HG03460 (cell line): ENCODE data around the gene RPTOR.

Experiments
- ATAC-seq: cut with Tn5 transposase; IDR thresholded peaks from one replicate; pipeline ENCODE4 v1.9.1; 2021; ENCODE audit not compliant: unreplicated experiment

The RPTOR gene

DNA sequence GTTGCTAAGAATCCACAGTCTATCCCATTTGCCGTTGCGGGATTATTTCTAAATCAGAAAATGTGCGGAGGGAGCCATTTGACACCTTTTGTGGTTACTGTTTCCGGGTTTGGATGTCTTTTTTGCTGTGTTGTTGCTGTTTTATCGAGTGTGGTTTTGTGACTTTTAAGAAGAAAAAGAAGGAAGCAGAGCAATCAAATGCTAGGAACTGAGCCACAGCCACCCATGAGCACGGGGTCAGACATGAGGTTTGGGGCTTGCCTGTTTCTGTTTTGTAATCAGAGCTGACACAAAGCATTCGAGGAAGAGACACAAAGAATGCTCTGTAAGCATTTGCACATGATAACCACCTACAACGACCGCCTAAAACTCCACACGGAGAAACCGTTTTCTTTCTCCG, 393.9 kb downstream of the RPTOR start:
- no peak for ATAC-seq

DNA sequence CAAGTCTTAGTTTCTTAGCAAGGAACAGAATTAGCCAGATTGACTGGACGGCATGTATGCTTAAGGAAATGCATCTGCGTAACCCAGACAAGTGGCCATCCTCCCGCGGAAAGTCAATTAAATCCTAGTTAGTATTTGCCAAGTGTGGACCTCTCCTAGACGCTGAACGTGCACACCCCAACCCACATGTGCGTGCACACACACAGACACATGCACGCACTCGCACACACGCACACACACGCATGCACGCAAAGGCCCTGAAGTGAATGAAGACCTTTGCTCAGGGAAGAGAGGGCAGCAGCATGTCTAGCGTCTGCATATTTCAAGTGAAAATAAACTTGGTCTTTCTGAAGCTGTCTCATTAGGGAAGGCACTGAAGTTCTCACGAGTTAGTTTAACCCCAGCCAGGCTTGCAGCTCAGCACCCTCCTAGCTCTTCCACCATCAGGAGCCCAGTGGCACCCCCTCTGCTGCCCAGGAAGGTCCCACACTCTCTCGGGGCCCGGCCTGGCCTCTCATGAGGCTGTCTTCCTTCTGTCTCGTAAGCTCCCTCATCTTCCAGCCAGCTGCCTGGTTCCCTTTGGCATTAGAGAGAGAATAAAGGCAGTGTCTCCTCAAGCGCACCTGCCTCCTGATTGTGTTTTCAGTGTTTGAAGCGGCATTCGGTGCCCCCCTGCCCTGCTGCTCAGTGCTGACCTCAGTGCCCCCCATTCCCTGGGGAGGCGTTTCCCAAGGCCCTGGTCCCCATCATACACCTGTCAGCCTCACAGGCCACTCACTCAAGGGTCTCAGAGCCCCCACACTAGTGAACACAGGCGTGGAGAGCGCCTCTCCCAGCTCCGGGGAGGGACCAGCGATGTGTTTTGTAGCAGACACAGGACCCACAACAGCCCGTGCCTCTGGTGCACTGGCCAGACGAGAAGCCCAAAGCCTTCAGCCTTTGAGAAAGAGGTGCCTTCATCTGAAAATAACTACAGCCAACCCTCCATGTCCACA, 394.8 kb downstream of the RPTOR start:
- ATAC-seq = no peak

DNA sequence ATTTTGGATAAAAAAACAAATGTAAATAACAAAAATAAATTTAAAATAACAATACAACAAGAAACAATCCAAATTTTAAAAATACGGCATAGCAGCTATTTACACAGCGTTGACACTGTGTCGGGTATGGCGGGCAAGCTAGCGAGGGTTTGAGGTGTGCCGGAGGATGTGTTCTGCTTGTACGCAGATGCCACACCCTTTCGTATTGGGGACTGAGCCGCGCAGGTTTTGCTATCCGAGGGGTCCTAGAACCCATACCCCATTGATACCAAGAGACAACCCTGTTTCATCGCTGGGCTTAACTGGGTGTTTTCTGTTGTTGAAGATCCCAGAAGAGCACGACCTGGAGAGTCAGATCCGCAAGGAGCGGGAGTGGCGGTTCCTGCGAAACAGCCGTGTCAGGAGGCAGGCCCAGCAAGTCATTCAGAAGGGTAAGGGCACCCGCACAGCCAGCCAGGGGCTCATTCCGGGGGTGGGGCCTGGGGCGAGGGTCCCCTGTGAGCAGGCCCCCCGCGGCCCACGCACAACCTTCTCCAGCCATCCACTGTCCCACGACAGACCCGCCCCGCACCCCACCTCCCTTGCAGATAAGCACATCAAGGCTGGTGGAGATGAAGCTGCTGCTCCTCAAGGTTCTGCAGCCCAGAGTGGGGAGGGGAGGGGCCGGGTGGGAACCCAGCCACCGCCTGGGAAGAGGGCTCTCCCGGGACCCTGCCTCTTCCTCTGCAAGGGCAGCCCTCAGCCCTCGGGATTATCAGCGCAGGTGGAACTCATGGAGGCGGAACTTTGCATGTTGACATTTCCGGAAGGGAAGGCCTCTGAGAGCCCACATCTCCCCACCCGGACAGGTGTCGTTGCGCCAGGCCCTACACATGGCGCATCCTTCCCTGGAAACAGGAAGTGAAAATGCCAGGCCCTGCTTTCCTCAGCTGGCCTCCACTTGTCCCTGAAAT, 395.8 kb downstream of the RPTOR start:
- ATAC-seq = no peak

DNA sequence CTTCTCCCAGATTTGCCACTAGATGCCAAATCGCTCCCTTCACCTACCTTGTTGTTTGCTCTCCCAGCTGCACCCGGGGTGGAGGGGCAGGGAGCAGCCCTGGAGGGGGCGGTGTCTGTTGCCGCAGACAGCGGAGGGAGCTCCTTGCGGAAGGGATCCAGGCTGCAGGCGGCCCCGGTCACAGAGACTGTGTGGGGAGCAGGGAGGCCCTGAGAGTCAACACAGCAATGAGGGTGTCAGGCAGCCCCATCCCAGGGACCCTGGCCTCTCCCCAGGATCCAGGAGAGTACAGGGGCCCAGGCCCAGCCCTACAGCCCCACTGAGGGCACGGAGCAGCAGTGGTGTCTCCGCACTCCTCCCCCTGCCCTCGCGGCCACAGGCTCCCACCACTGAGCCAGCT, 396.5 kb downstream of the RPTOR start:
- no peak for ATAC-seq

DNA sequence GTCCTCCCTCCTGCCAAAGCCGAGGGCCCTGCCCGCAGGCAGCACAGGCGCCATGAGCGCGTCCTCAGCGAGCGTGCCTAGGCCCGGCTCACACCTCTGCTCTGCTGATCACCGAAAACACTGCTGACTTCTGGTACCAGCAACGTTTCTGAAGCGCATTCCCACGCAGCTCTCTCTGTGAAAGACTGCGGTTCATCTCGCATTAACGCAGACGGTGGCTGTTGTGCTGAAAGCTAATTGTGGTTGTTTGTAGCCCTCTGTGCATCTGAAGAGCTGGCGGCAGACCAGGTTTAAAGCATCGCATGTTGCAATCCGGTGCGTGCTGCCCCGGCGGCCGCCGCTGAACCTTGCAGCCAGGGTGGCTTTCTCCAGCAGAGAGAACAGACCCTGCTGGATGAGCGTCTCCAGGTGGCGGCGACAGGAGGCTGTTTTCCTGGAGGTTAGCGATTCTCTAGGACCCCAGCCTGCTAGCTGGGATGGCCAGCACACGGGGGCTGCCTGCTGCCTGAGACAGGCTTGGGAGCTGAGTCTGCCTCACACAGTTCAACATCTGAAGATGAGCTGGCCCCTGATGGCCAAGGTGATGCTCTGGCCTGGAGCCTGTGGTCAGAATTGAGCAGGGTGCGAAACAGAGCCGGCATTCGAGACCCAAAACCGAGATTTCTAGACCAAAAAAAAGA, 397.2 kb downstream of the RPTOR start:
- ATAC-seq = no peak

DNA sequence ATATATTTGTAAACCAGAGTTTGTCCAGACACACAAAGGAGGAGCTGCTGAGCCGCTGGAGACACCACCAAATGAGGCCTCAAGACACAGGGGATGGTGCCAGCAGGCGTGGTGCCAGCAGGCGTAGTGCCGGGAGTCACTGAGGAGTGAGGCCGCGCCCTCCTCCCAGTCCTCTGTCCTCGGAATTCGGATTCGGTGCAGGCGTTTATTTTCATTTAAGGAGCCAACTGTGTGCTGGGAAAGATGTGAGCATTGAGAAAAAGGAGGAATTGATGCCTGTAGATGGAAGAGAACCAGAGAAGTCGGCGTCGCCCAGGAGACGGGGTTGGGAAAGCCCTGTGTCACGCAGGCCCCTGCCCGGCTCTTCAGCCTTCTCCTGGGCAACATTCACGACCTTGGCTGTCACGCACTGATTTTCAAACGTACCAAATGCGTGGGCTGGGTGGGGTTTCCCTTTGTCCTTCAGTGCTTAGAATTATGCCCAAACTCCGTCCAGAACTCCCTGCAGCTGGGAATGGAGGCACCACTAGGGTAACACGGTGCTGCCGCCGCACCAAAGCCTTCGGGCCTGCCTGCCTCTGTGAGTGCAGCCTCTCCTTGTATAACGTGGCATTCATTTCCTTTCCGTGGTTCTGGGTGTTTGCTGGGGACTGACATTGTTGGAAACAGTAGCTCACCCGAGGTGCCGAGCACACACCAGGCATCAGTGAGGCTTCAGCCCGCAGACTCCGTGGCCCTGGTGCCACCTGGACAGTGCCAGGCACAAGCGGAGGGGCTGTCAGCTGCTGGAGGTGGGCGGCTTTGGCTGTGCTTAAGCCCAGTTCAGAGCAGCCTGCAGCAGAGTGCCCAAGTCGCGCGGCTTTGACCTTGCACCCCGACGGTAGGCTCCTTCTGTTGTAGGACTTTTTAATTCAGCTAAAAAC, 398.0 kb downstream of the RPTOR start:
- ATAC-seq = no peak

DNA sequence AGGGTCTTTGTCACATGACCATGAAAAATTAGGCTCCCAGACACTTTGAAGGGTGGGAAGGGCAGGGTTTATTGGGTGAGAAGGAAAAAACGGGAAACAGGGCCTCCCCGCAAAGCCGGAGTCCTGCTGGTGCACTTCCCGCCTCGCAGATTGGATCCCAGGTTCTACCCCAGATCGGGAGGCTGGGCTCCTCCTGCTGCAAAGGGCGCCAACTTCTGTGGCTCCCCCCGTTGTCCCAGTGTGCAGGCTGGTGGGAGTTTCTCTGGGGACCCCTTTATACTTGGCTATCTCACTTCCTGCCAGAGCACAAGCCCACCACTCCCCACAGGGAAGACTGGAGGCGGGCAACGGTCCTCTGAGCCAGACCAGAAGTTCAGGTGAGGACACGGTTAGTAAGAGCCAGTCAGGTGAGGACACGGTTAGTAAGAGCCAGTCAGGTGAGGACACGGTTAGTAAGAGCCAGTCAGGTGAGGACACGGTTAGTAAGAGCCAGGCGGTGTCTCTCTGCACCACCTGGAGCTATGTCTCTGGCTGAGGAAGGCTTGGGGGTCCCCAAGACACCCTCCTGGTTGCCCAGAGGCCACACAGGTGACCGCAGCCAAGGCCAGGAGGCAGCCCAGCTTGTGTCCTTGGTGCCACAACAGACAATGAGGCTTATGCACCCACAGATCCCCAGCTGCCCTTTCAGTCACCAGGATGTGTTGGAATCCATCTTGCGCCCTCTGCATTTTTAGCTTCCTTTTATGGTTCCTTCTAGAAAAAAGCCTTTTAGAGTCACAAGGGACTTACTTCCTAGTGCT, 398.9 kb downstream of the RPTOR start:
- no peak for ATAC-seq

DNA sequence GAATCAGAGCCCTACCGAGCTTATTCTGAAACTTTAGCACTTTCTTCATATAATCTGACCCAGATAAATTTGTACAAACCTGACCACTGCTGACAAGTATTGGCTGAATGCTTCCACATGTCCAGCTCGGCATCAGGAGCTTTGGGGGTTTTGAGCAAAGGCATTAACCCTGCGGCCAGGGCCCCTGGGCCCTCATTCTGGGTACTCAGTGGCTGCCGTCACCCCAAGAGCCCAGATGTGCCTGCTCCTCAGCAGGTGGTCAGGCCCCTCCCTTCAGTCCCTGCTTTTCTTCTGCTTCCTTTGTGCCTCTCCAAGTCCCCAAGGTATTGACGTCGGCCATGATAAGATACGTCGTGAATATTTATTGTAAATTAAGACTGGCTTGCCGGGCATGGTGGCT, 399.7 kb downstream of the RPTOR start:
- no peak for ATAC-seq

DNA sequence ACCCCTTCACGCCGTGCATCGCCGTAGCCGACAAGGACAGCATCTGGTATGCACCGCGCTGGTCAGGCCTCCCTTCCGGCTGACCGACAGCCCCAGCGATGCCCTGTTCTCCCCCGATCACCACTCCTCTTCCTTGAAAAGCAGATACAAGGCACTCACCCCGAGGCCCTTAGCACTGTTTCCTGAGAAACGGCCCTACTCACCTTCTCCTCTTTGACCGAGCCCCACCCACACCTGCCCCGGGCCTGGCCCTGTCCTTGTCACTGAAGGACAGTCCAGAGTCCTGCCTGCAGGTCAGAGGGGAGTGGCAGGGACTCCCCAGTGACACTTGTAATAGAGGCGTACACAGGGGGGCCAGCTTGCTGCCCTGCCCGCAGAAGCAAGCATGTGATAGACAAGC, 401.1 kb downstream of the RPTOR start:
- ATAC-seq = no peak

DNA sequence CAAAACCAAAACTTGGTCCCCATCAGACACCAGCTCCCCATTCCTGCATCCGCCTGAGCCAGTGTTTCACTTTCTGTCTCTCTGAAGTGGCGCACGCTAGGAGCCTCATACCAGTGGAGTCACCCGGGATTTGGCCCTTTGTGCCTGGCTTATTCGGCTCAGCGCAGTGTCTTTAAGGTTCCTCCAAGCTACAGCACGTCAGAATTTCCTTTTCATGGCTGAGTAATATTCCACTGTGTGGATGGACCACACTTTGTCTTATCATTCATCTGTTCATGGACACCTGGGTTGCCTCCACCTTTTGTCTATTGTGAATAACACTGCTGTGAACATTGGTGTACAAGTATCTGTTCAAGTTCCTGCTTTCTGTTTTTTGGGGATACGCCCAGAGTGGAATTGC, 401.8 kb downstream of the RPTOR start:
- ATAC-seq = no peak

DNA sequence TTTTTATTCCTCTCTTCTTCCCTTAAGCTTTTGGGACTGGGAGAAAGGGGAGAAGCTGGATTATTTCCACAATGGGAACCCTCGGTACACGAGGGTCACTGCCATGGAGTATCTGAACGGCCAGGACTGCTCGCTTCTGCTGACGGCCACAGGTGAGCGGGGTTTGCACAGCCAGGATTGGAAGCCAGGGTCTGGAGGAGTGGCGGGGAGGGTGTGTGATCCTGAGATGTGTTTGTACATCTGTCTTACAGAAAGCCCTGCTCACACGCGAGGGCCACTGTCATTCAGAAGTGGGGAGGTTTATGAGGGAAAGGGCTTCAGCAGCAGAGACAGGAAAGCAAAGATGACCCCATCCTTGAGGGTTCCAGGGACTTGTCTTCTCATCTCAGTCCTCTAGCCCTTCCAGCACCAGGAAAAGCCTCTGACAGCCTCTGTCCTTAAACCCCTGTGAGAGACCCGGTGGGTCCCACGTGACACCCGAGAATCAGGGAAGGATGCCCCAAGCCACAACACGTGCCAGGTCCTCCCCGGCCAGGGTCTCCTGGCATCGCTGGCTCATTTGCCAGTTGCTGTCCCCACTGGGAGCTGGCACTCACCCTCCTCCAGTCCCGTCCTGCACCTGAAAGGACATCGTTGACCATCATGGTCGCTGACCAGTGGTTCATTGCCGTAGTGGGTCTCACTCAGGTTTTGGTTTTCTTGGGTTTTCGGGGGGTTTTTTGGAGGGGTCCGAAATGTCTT, 402.7 kb downstream of the RPTOR start:
- ATAC-seq = no peak

DNA sequence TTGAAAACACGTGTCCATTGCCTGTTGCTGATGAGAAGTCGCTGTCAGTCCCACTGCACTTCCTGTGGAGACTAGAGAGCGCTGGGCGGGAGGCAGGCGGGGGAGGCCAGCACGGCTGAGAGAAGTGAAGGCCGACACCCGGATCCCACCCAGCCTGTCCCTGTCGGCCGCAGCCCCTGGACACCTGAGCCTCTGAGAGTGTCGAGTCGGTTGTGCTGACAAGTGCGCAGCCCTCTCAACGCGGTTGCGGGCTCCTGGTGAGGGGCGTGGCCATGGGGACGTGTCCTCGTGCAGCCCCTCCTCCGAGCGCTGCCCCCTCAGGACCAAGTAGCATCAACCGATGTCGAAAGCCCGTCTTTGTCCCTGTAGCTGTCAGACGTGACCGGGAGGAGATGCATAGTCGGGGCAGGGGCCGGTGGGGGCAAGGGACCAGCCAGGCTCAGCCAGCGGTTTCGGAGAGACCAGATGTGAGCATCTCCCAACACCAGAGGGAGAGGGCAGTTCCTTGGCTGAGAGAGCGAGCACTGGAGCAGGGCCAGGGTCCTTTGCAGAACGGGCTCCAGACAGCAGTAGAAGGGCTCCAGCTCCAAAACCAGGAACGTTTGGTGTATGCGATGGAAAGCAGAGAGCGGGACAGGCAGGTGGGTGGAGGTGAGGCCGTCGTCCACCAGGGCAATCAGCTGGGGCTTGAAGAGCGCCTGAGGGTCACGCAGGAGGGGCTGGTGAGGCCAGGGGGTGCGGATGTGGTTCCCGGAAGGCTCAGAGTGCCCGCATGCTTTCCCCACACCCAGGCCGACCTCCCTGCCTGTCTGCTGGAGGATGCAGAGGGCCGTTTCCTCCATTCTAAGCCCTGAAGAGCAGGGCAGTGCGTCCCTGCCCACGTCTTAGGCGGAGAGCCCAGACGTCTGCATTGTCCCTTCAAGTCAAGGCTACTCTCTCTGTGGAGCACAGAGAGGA, 403.7 kb downstream of the RPTOR start:
- ATAC-seq = no peak

DNA sequence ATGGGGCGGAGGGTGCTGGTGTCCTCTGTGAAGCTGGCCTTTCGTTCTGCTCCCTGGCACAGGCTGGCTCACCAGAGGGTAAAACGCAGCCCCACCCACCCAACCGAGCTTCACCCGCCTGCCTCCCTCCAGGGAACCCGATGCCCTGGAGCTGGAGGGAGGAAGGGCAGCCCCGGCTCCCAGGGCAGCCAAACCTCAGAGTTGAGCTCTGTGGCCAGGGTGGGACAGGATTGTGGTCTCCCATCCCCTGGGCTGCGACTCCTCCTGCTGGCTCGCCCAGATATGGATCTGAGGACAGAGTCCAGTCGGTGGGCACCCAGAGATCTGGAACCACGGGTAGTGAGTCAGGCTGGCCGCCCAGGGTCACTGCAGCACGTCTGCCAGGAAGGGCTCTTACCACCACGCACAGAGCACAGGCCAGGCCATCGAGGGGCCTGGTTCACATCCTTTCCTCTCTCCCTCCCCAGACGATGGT, 404.4 kb downstream of the RPTOR start:
- no peak for ATAC-seq

DNA sequence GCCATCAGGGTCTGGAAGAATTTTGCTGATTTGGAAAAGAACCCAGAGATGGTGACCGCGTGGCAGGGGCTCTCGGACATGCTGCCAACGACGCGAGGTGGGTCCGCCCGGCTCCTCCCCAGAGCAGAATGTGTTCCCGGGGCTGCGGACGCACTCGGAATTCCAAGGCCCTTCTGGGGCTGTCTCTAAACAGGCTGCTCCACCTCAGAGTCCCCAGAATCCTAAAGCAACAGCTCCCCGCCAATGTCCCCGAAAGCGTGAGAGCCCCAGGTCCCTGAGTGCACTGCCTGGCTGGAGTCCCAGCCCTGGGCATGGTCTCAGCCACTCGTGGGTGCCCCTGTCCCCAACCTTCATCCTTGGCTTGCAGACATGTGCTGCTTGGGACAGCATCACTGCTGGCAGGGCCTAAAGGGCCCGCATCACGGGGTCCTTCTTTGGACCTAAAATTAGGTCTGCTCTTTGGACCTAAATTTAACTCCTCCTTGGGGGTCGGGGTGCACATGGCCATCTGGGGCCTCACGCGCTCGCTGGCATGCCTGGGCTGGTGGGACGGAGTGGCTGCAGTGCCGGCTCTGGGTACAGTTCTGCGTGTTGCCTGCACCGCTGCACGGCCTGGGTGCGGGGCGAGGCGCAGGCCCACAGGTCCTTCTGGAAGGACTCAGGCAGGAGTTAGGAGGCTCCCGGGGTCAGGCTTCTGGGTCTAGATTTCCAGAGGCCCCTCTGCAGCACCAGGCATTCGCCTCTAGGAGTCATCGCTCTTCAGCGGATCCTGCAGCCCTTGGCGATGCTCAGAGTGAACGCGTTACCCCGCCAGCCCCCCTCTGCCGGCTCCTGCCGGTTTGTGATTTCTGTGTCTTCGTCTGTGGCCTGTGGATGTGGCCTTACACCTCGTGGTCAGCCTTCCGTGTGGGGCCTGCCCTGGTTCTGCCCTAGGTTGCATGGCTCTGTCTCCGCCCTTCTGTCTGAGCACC, 405.1 kb downstream of the RPTOR start:
- ATAC-seq = no peak

DNA sequence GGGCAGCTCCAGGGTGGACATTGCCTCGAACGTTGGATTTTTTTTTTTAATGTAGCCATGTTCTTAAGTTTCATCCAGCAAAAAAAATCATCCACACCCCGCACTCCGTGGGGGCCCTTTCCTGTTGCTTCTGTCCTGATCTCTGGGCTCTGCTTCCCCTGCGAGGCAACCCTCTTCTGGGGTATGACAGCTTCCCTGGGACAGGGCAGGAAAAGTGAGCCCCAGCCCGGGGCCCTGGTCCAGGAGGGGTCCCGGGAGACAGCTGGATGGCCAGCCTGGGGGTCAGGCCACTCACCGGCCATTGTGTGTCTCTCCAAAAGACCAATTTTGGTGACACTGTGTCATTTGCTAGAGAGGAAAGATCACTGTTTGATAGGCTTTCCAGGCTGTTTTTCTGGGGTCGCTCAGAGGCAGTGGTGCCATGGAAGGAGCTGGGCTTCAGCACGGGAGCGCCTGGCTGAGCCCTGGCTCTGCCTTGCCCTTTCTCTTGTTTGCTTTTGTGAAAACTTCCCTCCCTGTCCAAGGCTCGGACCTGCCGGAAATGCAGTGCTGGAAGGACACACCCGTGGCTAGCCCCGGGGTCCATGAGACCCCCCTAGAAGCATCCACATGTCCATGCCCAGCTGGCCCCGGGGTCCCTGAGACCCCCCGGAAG, 406.0 kb downstream of the RPTOR start:
- no peak for ATAC-seq
